Pons (tissue), 1 donor: ENCODE results near the gene ABCD1.
"Not testable (repeated sequence)": the region's sequence is repeated elsewhere in the genome, so short reads cannot be mapped to it uniquely, and the experiment has no call there.

Source experiments
- DNase-seq: peaks from one replicate; pipeline ENCODE4 v3.0.0-alpha.2; 2016; ENCODE audit warnings: low spot score

ABCD1 gene

GRCh38 chrX:153724252-153725038, at the start of gene ABCD1, which contains the start of gene BCAP31:
ABCD1 (plus strand) TSS chrX:153724856; CDS start chrX:153725267, 411 bp downstream.
BCAP31 (minus strand) TSS chrX:153724387; CDS start chrX:153723244, 1,143 bp downstream.
- peak; percentile 80 for DNase-seq

- no peak for DNase-seq
Measured at GRCh38 chrX:153681175-153681574, 43.5 kb upstream of the ABCD1 start.

- not testable (repeated sequence) for DNase-seq
Measured at GRCh38 chrX:153683486-153683885, 41.2 kb upstream of the ABCD1 start.

- no peak for DNase-seq
Measured at GRCh38 chrX:153684467-153685155, 40.0 kb upstream of the ABCD1 start.

GRCh38 chrX:153685156-153685536, 39.5 kb upstream of the ABCD1 start:
- DNase-seq: no peak

- DNase-seq: no peak
Measured at GRCh38 chrX:153685751-153686696, 38.6 kb upstream of the ABCD1 start.

- no peak for DNase-seq
Measured at GRCh38 chrX:153686711-153687110, 37.9 kb upstream of the ABCD1 start.

- peak; percentile 50 for DNase-seq
Measured at GRCh38 chrX:153687121-153688039, 37.3 kb upstream of the ABCD1 start, which contains the start of gene SLC6A8. SLC6A8 (plus strand) TSS chrX:153687926; CDS start chrX:153688575, 649 bp downstream.

GRCh38 chrX:153688071-153688470, 36.6 kb upstream of the ABCD1 start:
- DNase-seq: no peak

- no peak for DNase-seq
Measured at GRCh38 chrX:153688506-153688905, 36.1 kb upstream of the ABCD1 start.

- peak; percentile 55 for DNase-seq
Measured at GRCh38 chrX:153688911-153689590, 35.6 kb upstream of the ABCD1 start.

- DNase-seq: no peak
Measured at GRCh38 chrX:153689654-153690465, 34.8 kb upstream of the ABCD1 start.

GRCh38 chrX:153690466-153690865, 34.2 kb upstream of the ABCD1 start:
- no peak for DNase-seq

GRCh38 chrX:153691032-153691827, 33.4 kb upstream of the ABCD1 start:
- not testable (repeated sequence) for DNase-seq

GRCh38 chrX:153692003-153692402, 32.7 kb upstream of the ABCD1 start:
- DNase-seq: no peak

- DNase-seq: no peak
Measured at GRCh38 chrX:153692611-153693156, 32.0 kb upstream of the ABCD1 start.

- no peak for DNase-seq
Measured at GRCh38 chrX:153693216-153694086, 31.2 kb upstream of the ABCD1 start.
